Gastroesophageal sphincter (tissue), 3 donors: ENCODE measurements around the gene KIF12.

ENCODE experiments used
- EP300 ChIP-seq: sonication (generic); formaldehyde crosslinking; IDR thresholded peaks from one replicate; pipeline ENCODE4 v1.6.1; 2017; ENCODE audit warnings: antibody characterized with exemption, mild to moderate bottlenecking
- POLR2A ChIP-seq, 2 donors: fragments of 450-650 bp; IDR thresholded peaks; one replicate each; pipeline ENCODE4 v1.6.1; 2017; ENCODE audit warnings: antibody characterized with exemption in 2 of 2, mild to moderate bottlenecking in 2 of 2, moderate library complexity in 1 of 2
- TF ChIP-seq, protein P1 (sequence below), 4 experiments: fragments of 200-600 bp in 2 of 4; fragments of 450-650 bp in 2 of 4; sonication (generic) in 1 of 4; IDR thresholded peaks; one replicate each; pipeline ENCODE4 v1.5.1; 2017 to 2019; ENCODE audit warnings: antibody characterized with exemption in 4 of 4, mild to moderate bottlenecking in 2 of 4, moderate library complexity in 2 of 4

DNA sequence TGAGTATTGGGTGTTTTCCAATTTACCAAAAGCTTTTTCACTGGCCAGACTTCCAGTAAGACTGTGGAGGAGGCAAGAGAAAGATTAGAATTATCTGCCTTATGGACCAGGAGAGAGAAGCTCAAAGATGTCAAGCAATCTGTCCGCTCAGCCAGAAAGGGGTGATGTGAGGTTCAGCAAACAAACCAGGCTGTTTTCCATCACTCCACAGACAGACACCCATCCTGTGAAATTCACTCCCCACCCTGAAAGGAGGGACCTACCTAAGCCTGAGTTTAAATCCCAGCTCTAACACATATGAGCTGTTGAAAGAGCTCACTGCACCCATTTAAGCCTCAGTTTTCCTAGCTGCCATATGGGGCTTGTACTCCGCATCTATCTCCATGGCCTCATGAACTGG, 41.3 kb upstream of the KIF12 start:
- no peak for TF ChIP-seq EP300
- TF ChIP-seq POLR2A (IDR thresholded peaks at IDR 0.05), result no peak
- TF ChIP-seq, protein P1, sequence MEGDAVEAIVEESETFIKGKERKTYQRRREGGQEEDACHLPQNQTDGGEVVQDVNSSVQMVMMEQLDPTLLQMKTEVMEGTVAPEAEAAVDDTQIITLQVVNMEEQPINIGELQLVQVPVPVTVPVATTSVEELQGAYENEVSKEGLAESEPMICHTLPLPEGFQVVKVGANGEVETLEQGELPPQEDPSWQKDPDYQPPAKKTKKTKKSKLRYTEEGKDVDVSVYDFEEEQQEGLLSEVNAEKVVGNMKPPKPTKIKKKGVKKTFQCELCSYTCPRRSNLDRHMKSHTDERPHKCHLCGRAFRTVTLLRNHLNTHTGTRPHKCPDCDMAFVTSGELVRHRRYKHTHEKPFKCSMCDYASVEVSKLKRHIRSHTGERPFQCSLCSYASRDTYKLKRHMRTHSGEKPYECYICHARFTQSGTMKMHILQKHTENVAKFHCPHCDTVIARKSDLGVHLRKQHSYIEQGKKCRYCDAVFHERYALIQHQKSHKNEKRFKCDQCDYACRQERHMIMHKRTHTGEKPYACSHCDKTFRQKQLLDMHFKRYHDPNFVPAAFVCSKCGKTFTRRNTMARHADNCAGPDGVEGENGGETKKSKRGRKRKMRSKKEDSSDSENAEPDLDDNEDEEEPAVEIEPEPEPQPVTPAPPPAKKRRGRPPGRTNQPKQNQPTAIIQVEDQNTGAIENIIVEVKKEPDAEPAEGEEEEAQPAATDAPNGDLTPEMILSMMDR (IDR thresholded peaks at IDR 0.05), result no peak
